Fibroblast of villous mesenchyme (primary cell): ENCODE results near the gene B3GALT4. TPM values are rescaled to one million over a fixed set of nuclear protein-coding genes. Genes with fewer than 3 reads are reported as not detected.
"Not testable (repeated sequence)": the region's sequence is repeated elsewhere in the genome, so short reads cannot be mapped to it uniquely, and the experiment has no call there.

Source experiments
- DNase-seq: peaks from one replicate; pipeline ENCODE4 v3.0.0-alpha.2; 2010; ENCODE audit warnings: low read depth
- H3K4me3 ChIP-seq: 2 replicates; pipeline ENCODE4 v1.5.1; 2011; ENCODE audit warnings: low read depth, mild to moderate bottlenecking, low read length
- total RNA-seq: library from RNA; depleted of rRNA; stranded (reverse); fragments of >200 nt; gene quantifications from 2 replicates; pipeline ENCODE4 v1.2.3, GENCODE V29; 2012
- TF ChIP-seq, protein P1 (sequence below): IDR thresholded peaks from 2 replicates; pipeline ENCODE4 v1.5.1; 2012; ENCODE audit warnings: low read depth, mild to moderate bottlenecking, low read length; ENCODE audit not compliant: insufficient read depth

The B3GALT4 gene
- total RNA-seq, 1 donor, result 2.6 TPM

DNA sequence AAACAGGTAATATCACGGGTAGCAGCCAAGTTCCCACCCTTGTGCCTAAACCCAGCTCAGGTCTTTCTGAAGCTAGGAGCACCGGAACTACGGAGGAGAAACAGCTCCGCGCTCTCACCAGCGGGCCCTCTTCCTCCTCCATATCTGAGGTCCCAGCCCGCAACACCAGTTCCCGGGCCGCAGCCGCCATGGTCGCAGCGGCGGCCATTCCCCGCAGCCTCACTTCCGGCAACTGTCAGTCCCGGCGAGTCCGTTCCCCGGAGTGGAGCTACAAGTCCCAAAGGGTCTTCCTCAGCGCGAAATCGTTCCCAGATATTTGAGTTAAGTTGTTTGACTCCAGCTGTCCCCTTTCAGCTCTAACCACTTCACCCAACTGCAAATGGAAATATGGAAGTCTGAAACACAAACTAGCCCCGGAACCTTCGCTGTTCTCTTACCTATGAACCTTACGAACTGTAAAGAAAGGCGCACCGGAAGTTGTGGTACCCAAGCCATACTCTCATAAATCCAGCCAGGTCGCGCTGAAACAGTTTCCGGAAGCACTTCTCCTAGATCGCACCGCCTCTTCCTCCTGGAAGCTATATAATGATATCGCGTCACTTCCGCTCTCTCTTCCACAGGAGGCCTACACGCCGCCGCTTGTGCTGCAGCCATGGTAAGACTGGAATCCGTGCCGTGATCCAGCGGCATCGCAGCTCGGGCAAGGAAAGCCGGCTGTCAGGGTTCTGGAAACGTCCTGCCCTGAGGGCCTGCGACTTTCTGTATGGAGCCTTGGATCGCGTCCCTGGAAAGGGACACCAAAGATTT, 5.3 kb upstream of the B3GALT4 start, which contains the start of the genes RPS18 and VPS52:
TSS of gene RPS18 (plus strand) at position 608 of the 807 bp plus-strand sequence. CDS start at position 653, 45 bp downstream.
TSS of gene VPS52 (minus strand) at position 409 of the 807 bp plus-strand sequence. CDS start at position 208, 201 bp downstream.
- peak within 1 kb of the TSS; percentile 99 for H3K4me3 ChIP-seq
- peak; percentile 100 for DNase-seq
- TF ChIP-seq, protein P1, sequence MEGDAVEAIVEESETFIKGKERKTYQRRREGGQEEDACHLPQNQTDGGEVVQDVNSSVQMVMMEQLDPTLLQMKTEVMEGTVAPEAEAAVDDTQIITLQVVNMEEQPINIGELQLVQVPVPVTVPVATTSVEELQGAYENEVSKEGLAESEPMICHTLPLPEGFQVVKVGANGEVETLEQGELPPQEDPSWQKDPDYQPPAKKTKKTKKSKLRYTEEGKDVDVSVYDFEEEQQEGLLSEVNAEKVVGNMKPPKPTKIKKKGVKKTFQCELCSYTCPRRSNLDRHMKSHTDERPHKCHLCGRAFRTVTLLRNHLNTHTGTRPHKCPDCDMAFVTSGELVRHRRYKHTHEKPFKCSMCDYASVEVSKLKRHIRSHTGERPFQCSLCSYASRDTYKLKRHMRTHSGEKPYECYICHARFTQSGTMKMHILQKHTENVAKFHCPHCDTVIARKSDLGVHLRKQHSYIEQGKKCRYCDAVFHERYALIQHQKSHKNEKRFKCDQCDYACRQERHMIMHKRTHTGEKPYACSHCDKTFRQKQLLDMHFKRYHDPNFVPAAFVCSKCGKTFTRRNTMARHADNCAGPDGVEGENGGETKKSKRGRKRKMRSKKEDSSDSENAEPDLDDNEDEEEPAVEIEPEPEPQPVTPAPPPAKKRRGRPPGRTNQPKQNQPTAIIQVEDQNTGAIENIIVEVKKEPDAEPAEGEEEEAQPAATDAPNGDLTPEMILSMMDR, result no peak

DNA sequence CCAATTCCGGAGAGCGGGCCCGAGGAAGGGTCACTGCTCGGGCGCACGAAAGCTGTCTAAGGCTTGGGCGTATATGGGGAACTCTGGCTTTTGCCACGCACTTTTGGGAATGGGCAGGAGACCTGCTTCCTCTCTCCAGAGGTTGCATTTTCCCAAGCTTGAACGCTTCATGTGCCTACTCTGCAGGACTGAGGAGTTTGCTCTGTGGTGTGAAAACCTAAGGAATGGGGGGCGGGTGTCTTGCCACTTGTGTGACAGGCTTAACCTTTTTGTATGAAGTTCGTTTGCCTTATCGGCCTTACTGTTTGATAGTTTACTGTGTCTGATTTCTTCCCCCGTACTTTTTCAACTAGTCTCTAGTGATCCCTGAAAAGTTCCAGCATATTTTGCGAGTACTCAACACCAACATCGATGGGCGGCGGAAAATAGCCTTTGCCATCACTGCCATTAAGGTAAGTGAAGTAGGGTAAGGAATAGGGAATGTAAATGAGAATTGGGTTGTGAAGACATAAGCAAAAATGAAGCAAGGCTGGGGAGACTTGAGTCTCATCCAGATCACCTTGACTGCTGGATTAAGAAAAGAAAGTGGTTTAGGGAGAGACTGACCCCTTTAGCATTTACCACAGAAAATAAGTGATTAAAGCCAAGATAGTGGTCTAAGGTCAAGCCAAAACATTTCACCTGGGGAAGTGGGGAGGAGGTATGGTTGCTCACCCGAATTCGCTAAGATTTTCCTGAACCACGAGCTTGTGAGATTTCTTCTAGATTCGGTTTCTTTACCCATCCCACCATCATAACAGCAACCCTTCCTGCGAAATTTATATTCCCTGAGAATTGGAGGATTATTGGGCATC, 4.4 kb upstream of the B3GALT4 start:
- no peak for DNase-seq
- TF ChIP-seq, protein P1, result no peak
- peak overlapping the region; percentile 99 for H3K4me3 ChIP-seq

DNA sequence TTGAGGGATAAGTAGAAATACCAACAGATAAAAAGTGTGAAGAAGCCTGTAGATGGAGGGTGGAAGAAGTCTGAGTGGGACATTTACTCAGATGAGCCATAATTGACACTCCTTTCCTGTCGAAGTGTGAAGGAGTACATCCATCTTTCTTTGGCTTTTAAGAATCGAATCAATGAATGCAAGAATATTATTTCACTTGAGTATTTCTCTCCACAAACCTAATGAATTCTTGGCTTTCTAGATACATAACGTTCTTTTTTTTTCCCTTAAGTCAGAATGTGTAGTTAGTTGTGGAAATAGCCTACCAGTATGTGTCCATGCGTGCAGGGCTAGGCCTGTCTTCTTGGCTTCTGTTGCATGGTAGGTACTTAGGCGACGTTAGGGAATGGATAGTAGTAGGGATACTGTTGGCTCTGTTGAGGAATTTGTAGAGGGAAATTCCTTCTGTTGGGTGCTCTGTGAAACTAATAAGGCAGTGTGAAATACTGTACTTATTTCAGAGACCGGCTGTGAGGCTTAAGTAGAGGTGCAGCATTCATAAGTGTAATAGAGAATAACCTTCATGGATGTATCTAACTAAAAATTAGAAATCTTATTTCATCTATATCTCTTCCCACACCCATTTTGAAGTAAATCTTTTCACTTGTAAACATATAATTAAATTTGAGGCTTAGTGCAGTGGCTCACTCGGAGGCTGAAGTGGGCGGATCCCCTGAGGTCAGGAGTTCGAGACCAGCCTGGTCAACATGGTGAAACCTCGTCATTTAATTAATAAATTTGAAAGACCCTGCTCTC, 3.6 kb upstream of the B3GALT4 start:
- TF ChIP-seq, protein P1, result no peak
- no peak for DNase-seq
- peak overlapping the region; percentile 99 for H3K4me3 ChIP-seq

DNA sequence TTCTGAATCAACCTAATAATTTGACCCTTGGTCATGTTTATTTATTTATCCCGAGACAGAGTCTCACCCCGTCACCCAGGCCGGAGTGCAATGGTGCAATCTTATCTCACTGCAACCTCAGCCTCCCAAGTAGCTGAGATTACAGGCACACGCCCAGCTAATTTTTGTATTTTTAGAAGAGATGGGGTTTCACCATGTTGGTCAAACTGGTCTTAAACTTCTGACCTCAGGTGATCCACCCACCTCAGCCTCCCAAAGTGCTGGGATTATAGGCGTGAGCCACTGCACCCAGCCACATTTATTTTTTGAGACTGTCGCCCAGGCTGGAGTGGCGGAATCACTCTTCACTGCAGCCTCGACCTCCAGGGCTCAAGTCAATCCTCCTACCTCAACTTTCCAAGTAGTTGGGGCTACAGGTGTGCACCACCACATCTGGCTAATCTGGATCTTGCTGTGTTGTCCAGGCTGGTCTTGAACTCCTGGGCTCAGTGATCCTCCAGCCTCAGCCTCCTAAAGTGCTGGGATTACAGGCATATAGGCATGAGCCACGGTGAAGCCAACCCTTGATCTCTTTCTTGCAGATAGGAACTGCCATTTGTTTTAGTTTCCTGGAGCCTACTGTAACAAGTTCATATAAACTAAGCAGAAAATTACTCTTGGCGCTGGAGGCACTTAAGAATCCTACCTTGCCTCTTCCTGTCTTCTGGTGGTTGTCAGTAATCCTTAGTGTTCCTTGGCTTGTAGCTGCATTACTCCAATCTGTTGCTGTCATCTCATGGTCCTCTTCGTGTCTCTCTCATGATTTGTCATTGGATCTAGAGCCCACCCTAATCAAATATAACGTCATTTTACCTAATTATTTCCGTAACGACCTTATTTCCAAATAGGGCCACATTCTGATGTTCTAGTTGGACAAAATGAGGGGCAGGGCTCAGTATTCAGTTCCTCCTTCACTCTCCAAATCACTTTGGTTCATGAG, 2.7 kb upstream of the B3GALT4 start:
- TF ChIP-seq, protein P1, result no peak

DNA sequence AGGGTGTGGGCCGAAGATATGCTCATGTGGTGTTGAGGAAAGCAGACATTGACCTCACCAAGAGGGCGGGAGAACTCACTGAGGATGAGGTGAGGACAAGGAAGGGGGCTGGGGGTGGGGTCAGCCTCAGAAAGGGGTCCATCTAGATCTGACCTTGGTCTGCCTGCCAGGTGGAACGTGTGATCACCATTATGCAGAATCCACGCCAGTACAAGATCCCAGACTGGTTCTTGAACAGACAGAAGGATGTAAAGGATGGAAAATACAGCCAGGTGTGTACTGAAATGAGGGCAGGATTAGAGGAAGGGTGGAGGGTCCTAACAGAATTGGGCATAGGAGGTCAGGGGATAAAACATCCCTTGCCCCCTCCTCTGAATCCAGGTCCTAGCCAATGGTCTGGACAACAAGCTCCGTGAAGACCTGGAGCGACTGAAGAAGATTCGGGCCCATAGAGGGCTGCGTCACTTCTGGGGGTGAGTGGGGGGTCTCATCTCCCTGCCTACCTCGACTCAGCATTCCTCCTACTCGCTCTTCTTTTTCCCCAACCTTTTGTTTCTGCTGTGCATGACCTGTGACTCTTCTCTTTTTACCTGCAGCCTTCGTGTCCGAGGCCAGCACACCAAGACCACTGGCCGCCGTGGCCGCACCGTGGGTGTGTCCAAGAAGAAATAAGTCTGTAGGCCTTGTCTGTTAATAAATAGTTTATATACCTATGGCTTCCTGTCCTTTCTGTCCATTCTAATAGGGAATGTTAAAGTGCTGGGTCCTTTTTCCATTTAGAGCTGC, 935 bp upstream of the B3GALT4 start:
- peak overlapping the region; percentile 68 for H3K4me3 ChIP-seq
- not testable (repeated sequence) for DNase-seq

More for the DNA sequence above, 2.7 kb upstream of the B3GALT4 start:
- H3K4me3 ChIP-seq, result peak overlapping the region; percentile 99
- DNase-seq, result peak; percentile 17

DNA sequence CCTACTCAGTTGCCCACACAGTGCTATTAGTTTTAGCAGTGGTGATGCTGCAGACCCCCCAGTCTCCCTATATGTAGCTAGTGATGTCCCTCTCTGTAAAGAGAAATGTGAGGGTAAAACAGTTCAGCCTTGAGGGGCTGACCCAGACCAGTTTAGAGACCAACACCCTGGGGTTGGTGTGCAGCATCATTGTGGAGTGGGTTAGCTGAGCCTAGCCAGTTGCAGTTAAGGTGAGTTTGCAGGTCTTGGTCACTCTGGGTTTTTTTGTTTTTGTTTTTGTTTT, 401 bp upstream of the B3GALT4 start:
- TF ChIP-seq, protein P1, result no peak
- DNase-seq, result no peak
- H3K4me3 ChIP-seq, result peak overlapping the region; percentile 68
